GM12878 (cell line): ENCODE data around the gene JPT1. TPM values are rescaled to one million over a fixed set of nuclear protein-coding genes. Genes with fewer than 3 reads are reported as not detected.
A peak's percentile ranks its signal among the peaks of the same experiment; 100 is the strongest.

ENCODE experiments used
- BACH1 ChIP-seq: fragments of 450-650 bp; IDR thresholded peaks from 2 replicates; pipeline ENCODE4 v1.6.1; 2017; ENCODE audit warnings: mild to moderate bottlenecking, borderline replicate concordance
- BHLHE40 ChIP-seq, 2 experiments: fragments of 450-650 bp in 1 of 2; IDR thresholded peaks; 2 replicates each; pipeline ENCODE4 v1.6.1; 2011 to 2017; ENCODE audit warnings: low read depth in 2 of 2, borderline replicate concordance in 1 of 2, improper control_type of control experiment in 1 of 2, low read length in 1 of 2, mild to moderate bottlenecking in 1 of 2
- EED ChIP-seq: sonication (generic); IDR thresholded peaks from 2 replicates; pipeline ENCODE4 v1.6.1; 2016; ENCODE audit warnings: antibody characterized with exemption, low read depth
- PAX8 ChIP-seq: fragments of 450-650 bp; IDR thresholded peaks from 2 replicates; pipeline ENCODE4 v1.6.1; 2017; ENCODE audit warnings: mild to moderate bottlenecking, moderate library complexity
- RAD21 ChIP-seq: IDR thresholded peaks from 2 replicates; pipeline ENCODE4 v1.6.1; 2011; ENCODE audit warnings: mild to moderate bottlenecking, low read depth, low read length, moderate library complexity; ENCODE audit not compliant: insufficient read depth
- RELB ChIP-seq: fragments of 450-650 bp; IDR thresholded peaks from 2 replicates; pipeline ENCODE4 v1.6.1; 2017; ENCODE audit warnings: low read depth, mild to moderate bottlenecking, moderate library complexity
- SIX5 ChIP-seq: IDR thresholded peaks from 2 replicates; pipeline ENCODE4 v1.6.1; 2011; ENCODE audit warnings: mild to moderate bottlenecking, low read depth, low read length, moderate library complexity; ENCODE audit not compliant: severe bottlenecking
- SMAD1 ChIP-seq: fragments of 450-650 bp; IDR thresholded peaks from 2 replicates; pipeline ENCODE4 v1.6.1; 2018; ENCODE audit warnings: mild to moderate bottlenecking, low read depth; ENCODE audit not compliant: partially characterized antibody
- SMARCA5 ChIP-seq: fragments of 450-650 bp; IDR thresholded peaks from 2 replicates; pipeline ENCODE4 v1.6.1; 2017; ENCODE audit warnings: mild to moderate bottlenecking
- SREBF1 ChIP-seq: IDR thresholded peaks from 2 replicates; pipeline ENCODE4 v1.6.1; 2012; ENCODE audit warnings: mild to moderate bottlenecking, low read length
- SREBF2 ChIP-seq: IDR thresholded peaks from 2 replicates; pipeline ENCODE4 v1.6.1; 2012; ENCODE audit warnings: mild to moderate bottlenecking, low read length
- SRF ChIP-seq, 2 experiments: IDR thresholded peaks; 2 replicates each; pipeline ENCODE4 v1.6.1; 2011; ENCODE audit warnings: low read depth in 2 of 2, low read length in 2 of 2, mild to moderate bottlenecking in 1 of 2, moderate library complexity in 1 of 2
- YY1 ChIP-seq: IDR thresholded peaks from 2 replicates; pipeline ENCODE4 v1.6.1; 2011; ENCODE audit warnings: low read depth, mild to moderate bottlenecking, low read length
- ZNF217 ChIP-seq: fragments of 450-650 bp; IDR thresholded peaks from 2 replicates; pipeline ENCODE4 v1.6.1; 2017; ENCODE audit warnings: antibody characterized with exemption, mild to moderate bottlenecking
- polyA plus RNA-seq, 11 experiments: library from polyadenylated mRNA; depleted of rRNA in 4 of 11; unstranded in 6 of 11; stranded (reverse) in 5 of 11; fragments of >200 nt; fragmentation: Nextera tagmentation in 4 of 11; fragmentation: Illumina TruSeq in 1 of 11; extraction: Ambion mirVana in 4 of 11; extraction: Trizol in 1 of 11; gene quantifications; 1 replicate in 1 of 11; 2 replicates in 10 of 11; pipeline versions ENCODE4 v1.2.1 to v1.2.3, GENCODE V29; 2011 to 2016; ENCODE audit warnings: inconsistent platforms in 2 of 11, missing spikeins in 2 of 11, low read depth in 1 of 11
- total RNA-seq, 4 experiments: library from RNA; depleted of rRNA in 3 of 4; stranded (reverse); fragments of >200 nt in 3 of 4; fragmentation: Illumina TruSeq in 1 of 4; extraction: Trizol in 1 of 4; gene quantifications; 2 replicates each; pipeline versions ENCODE4 v1.2.1 to v1.2.3, GENCODE V29; 2013 to 2021
- TF ChIP-seq, protein P1 (sequence below): IDR thresholded peaks from 2 replicates; pipeline ENCODE4 v1.6.1; 2012; ENCODE audit warnings: low read depth, low read length, improper control_type of control experiment
- TF ChIP-seq, protein P2 (sequence below): fragments of 450-650 bp; conservative IDR thresholded peaks from 2 replicates; pipeline ENCODE4 v1.6.1; 2017; ENCODE audit warnings: mild to moderate bottlenecking, moderate library complexity
- TF ChIP-seq, protein P3 (sequence below): IDR thresholded peaks from 2 replicates; pipeline ENCODE4 v1.6.1; 2011; ENCODE audit warnings: borderline replicate concordance, low read depth, mild to moderate bottlenecking, moderate library complexity, low read length; ENCODE audit not compliant: insufficient read depth, poor library complexity, severe bottlenecking

Gene JPT1
- total and polyA plus RNA-seq, 10 of the 15 experiments (the other 5 are each of a cell fraction or from before 2014, with no cell fraction given): 79.7 to 651 (median 323) TPM

DNA sequence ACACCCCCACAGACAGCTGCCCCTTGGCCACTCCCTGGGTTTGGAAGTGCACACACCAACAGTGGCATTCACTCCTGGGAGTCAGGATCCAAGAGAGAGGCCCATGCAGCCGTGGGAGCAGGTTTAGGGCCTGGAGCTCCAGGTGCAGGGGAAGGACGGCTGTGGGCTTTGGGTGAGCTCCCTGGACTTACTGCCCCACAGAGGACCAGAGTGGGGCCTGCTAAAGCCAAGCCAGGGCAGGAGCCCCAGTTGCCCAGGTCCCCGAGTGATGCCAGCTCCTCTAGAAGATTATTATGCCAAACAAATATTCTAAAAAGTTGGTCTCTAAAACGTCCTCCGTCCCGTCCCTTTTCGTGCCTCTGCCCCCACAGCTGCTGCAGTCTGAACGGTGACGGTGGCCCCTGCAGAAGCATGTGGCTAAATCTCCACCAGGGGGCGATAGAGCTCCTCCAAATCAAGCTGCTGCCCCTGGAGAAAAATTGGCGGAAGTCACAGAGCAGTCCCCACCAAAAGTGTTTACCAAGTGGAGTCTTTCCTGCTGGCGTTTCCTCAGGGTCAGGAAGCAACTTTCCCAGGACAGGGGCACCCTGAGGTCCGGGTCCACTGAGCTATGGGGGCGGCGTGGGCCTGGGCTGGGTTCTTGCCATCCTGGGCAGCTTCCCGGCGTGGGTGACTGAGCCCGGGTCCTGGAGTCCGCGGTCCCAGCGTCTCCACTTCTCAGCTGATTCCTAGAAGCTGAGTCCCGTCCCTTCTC lies 40.3 kb downstream of the JPT1 start (continued):
- TF ChIP-seq, protein P1, sequence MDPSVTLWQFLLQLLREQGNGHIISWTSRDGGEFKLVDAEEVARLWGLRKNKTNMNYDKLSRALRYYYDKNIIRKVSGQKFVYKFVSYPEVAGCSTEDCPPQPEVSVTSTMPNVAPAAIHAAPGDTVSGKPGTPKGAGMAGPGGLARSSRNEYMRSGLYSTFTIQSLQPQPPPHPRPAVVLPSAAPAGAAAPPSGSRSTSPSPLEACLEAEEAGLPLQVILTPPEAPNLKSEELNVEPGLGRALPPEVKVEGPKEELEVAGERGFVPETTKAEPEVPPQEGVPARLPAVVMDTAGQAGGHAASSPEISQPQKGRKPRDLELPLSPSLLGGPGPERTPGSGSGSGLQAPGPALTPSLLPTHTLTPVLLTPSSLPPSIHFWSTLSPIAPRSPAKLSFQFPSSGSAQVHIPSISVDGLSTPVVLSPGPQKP: 0 out of 2 replicates have a peak, but pooled peaks have one; percentile 26
- no peak for TF ChIP-seq BACH1
- TF ChIP-seq SIX5: no peak
- TF ChIP-seq RAD21: peak; percentile 95
- TF ChIP-seq SMAD1: no peak
- peak; percentile 59 for TF ChIP-seq EED
- TF ChIP-seq ZNF217: no peak
- no peak for TF ChIP-seq SREBF2
- TF ChIP-seq SREBF1: no peak
- 0 out of 4 replicates have a peak, but pooled peaks of 1 of the 2 experiments have one; percentile 23 for TF ChIP-seq SRF (IDR thresholded peaks at IDR 0.05; ENCODE audit: low read depth in 2 of 2, low read length in 2 of 2)
- TF ChIP-seq PAX8: no peak
- TF ChIP-seq BHLHE40 (IDR thresholded peaks at IDR 0.05; ENCODE audit: borderline replicate concordance in 1 of 2, low read depth in 2 of 2, low read length in 1 of 2): 0 out of 4 replicates have a peak, but pooled peaks of 1 of the 2 experiments have one; percentile 3
- peak; percentile 85 for TF ChIP-seq YY1
- TF ChIP-seq SMARCA5: peak; percentile 72; the same call in 1 of the 2 replicates
- TF ChIP-seq RELB: no peak
- TF ChIP-seq, protein P2, sequence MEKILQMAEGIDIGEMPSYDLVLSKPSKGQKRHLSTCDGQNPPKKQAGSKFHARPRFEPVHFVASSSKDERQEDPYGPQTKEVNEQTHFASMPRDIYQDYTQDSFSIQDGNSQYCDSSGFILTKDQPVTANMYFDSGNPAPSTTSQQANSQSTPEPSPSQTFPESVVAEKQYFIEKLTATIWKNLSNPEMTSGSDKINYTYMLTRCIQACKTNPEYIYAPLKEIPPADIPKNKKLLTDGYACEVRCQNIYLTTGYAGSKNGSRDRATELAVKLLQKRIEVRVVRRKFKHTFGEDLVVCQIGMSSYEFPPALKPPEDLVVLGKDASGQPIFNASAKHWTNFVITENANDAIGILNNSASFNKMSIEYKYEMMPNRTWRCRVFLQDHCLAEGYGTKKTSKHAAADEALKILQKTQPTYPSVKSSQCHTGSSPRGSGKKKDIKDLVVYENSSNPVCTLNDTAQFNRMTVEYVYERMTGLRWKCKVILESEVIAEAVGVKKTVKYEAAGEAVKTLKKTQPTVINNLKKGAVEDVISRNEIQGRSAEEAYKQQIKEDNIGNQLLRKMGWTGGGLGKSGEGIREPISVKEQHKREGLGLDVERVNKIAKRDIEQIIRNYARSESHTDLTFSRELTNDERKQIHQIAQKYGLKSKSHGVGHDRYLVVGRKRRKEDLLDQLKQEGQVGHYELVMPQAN: peak; percentile 46; the same call in 1 of the 2 replicates
- TF ChIP-seq, protein P3, sequence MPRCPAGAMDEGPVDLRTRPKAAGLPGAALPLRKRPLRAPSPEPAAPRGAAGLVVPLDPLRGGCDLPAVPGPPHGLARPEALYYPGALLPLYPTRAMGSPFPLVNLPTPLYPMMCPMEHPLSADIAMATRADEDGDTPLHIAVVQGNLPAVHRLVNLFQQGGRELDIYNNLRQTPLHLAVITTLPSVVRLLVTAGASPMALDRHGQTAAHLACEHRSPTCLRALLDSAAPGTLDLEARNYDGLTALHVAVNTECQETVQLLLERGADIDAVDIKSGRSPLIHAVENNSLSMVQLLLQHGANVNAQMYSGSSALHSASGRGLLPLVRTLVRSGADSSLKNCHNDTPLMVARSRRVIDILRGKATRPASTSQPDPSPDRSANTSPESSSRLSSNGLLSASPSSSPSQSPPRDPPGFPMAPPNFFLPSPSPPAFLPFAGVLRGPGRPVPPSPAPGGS: no peak
